D721Med (cell line): ENCODE measurements around the gene OR2A7.
"Not testable (repeated sequence)": the region's sequence is repeated elsewhere in the genome, so short reads cannot be mapped to it uniquely, and the experiment has no call there.

Experiments
- DNase-seq: peaks from one replicate; pipeline ENCODE4 v3.0.0; 2011; ENCODE audit warnings: low spot score; ENCODE audit not compliant: insufficient read length
- FAIRE-seq: peaks from 2 replicates; lab custom pipeline; 2011; peaks lifted over from hg19 to GRCh38; lab: Jason Lieb, UNC

OR2A7 gene, protein sequence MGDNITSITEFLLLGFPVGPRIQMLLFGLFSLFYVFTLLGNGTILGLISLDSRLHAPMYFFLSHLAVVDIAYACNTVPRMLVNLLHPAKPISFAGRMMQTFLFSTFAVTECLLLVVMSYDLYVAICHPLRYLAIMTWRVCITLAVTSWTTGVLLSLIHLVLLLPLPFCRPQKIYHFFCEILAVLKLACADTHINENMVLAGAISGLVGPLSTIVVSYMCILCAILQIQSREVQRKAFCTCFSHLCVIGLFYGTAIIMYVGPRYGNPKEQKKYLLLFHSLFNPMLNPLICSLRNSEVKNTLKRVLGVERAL

DNA sequence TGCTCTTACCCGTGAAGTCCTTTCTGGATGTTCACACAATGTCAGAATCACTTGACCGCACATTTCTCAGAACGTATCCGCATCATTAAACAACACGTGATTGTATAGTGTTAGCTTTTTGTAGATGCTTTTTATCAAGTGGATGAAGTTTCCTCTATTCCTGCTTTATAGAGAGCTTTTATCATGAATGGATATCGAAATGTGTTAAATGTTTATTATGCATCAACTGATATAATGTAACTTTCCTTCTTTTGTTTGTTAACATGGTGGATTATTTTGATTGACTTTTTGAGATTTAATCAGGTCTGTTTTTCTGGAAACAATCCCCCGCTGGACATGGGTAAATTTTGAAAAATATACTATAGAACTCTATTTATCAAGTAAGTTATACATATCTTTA is at the start of gene OR2A7:
Gene OR2A7 (minus strand): TSS at position 101 of the 400 bp plus-strand sequence. CDS start 5,164 bp downstream, outside the sequence.
- not testable (repeated sequence) for FAIRE-seq, DNase-seq

DNA sequence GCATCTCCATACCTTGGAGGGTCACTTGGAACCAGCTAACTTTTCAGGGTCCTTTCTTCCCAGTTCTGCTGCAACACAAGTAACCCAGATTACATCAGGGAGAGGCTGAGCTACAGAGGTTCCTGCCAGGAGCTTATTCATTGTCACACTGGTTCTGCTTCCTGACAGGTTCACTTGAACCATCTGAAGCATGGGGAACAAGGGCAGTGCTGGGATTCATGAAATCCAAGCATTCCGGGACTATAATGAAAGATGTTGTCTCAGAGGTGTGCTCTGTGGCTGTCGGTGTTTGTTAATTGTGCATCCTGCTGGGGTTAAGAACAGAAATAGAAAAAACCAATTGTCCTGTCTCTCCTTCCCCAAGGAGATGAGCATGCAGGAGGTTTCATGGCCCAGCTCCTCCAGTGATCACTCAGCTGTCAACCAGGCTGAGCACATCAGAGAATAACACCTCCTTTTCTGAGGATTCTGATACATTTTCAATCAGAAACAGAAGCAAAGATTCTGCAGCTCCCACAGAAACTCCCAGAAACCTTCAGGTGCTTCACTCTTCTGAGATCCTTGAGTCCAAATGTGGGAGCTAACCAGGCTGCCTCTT is 47.4 kb upstream of the OR2A7 start, which contains the start of gene OR2A1:
Gene OR2A1 (plus strand): TSS at position 548 of the 598 bp plus-strand sequence. CDS start 5,706 bp downstream, outside the sequence.
- not testable (repeated sequence) for DNase-seq, FAIRE-seq

DNA sequence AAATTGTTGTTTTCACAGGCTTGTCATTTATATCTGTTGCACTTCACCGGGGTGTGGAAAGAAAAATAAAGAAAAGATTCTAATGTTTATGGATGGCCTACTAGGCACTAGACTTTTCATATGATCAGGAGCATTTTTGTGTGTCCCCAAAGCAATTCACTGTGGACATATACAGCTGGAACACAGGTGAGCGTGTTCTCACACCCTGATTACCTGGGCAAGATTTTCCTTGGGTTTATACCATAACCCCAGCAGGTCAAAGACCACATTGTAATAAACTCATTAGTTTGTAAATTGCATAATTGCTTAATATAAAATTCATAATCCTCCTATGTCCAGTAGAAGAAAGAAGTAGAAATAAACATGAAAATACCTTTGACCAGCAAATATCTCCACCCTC is 46.6 kb upstream of the OR2A7 start:
- FAIRE-seq, DNase-seq: not testable (repeated sequence)

DNA sequence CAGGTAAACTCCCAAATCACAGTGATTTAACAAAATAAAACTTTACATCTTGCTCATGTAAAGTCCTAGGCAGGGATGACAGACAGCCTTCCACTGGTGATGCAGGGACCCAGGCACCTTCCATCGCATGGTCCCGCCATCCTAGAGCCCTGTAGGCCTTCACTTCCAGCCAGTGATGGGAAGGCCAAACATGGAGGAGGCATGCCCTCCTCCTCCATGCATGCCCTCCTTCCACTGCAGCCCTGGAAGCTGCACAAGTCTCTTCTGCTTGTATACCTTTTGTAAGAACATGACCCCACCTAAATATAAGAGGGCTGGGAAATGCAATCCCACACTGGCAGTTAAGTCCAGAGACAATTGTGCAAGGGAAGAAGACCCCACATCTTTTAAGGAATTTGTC is 45.1 kb upstream of the OR2A7 start:
- DNase-seq, FAIRE-seq: not testable (repeated sequence)

DNA sequence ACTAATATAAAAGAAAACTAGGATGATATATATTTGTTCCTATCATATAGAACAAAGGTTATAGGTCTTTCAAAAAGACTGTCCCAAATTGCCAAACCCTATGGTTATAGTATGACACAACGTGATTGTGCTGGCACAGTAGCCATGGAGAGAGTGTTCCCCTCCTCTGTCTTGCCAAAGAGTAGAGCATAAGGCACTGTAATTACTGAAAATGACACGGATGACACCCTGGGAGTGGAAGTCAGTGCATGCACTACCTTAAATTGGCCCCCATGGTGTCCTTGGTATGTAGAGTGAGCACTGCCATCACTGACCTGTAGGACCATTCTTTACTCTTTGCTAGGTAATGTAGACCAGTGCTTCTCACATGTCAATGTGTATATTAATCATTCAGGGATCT is 40.6 kb upstream of the OR2A7 start:
- DNase-seq, FAIRE-seq: not testable (repeated sequence)

DNA sequence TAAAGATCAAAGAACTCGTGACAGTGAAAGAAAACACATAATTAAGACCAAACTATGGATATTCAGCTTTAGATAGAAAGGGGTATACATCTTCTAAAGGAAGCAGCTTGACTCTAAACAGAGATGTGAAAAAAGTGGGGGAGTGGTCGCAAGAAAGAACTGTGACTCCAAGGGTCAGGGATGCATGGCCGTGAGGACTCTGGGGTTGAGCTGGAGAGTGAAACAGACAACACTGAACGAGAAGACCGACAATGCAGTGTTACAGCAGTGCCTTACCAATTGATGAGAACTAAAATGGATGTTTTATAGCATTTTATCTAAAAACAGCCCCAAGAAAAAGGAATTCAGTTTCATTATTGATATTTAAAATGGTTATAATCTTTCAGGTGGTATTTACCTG is 39.0 kb upstream of the OR2A7 start:
- not testable (repeated sequence) for FAIRE-seq, DNase-seq

DNA sequence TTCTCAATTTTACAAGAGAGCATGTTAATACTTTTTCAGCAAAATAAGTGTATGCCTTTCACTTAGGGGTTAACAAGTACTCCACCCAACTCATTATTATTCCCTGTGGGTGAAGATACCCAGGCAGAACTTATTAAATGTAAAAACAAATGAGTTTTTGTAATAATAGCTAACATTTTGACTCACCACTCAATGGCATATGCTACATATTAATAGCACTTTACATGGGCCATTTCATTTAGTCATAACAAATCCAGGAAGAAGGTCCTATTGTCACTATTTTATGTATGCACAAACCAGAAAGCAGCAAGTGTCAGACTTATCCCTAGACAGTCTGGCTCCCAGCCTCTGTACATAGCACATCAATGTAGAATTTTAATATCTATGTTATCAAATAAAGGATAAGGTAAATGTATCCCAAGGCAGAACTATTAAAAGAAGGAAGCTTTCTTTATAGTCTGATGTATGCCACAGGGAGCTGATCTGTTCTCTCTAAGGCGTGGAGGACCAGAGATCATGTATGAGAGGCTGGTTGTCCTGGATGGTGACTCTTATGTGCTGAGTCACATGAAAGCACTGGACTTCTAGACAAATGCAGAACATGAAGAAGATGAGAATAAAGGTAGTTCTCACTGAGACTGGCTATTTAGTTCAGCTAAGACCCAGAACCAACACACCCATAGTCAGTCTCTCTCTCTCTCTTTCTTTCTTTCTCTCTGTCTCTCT is 38.1 kb upstream of the OR2A7 start:
- not testable (repeated sequence) for DNase-seq, FAIRE-seq

DNA sequence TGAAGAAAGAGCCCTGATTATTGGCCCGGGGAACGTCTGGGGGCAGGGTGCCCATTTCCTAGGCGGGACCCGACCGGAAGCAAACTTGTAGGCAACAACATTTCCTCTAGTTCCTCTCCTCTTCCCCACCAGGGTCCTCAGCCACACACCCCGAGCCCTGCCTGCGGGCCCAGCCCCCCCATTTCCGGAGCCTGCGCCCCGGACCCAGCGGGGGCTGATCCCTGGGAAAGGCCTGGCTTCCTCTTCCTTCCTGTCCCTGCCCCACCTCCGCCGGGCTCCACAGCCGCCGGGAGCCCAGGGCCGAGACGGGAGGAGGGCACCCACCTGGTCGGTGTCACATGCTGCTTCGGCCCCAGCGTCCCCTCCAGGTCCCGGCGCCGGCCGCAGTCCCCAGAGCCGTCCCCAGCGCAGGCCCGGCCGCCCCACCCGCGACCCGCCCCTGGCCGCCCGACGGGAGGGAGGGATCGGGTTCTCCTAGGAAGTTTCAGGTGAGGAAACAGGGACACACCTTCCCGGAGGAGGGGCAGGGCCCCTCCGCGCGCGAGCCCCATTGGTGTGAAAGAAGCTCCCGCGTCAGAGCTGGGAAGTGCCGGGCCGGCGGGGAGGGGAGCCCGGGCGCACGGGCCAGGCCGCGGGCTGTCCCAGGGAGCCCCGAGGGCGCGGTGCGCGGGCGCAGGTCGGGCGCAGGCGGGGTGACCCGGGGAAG is 29.4 kb upstream of the OR2A7 start:
- not testable (repeated sequence) for FAIRE-seq, DNase-seq

DNA sequence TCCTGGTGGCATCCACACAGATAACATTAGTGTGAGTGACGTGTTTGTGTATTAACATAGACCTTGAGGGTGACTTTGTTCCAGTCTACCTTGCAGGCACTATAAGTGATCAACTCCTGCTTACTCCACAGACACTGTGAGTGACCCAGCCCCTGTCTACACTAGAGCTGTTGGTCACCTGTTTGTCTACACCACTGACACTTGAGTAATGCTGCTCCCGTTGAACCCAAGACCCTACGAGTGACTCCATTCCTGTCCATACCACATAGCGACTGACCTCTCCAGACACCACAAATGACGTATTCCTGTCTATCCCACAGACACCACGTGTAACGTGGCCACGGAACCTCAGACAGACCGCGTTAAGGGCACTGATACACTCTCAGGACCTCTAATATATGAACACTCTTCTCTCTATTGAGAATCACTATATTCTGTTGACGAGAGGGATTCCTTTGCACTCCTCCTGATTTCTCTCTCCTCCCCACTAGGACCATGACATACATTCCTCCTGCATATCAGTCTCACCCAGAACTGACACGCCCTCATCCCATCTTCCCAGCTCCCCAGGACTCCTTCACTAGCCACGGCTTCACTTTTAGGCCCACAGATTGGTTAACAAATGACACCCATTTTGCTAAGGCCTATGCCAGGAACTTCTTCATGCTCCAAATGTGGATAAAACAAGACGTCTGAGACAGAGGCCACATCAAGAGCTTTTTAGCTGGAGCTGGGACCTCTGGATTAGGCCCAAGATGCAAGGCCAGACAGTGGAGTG is 28.0 kb upstream of the OR2A7 start:
- not testable (repeated sequence) for FAIRE-seq, DNase-seq

DNA sequence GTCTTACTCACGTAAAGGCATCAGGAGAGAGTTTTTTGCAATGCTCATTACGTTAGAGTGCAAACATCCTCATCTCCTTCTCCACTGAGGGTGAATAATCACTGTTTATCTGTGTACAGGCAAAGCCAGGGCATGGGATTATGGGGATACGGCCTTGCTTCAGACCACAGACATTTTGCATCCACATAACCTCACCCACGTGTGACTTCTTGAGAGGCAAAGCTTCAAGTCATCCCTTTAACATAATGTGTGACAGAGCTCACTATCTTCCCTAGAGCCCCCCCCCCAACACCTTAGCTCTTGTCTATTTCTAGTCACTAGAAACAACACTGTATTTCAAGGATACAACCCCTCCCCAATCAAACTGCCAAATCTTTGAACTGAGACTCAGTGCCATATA is 27.0 kb upstream of the OR2A7 start:
- DNase-seq, FAIRE-seq: not testable (repeated sequence)

DNA sequence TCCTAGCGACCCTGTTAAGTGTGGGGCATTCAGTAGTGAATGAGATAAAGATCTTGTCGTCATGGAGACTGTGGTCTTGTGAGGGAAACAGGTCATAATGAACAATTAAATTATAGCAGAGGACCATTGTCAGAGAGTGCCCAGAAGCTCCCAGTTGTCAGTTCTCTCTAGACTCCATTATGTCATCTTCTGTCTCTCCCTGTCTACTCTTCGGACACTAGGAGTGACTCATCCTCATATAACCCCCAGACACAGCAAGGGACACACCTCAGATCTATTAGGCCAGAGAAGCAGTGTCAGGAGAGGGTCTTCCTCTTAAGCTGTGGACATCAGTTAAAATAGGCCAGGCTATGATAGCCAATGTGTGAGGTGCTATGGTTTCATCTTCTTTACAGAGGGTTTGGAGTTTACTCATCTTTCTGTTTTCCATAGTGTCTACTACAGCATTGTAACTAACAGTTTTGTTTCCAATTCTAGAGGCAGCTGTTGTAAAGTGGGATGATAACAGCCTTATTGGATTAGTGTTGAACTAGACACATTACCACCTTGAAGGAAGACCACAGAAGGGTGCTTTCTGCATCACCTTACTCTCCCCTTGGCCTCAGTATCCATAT is 22.7 kb upstream of the OR2A7 start:
- DNase-seq, FAIRE-seq: not testable (repeated sequence)

DNA sequence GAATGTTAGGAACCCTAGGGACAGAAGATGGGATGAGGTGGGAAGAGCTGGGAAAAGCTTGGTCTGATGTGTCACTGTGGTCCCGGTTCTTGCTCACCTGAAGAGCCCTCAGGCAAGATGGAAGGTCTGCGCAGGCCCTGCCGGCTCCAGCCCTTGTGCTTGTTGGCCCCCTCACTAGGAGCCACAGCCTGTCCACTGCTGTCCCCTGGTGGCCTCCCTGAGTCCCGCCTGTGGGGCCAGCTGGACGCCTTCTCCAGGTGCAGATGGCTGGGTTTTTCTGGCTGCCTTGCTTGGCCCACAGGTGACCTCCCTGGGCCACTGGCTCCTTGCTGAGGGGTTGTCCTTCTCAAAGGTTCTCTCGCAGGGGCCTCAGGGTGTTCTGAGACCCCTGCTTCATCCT is 19.1 kb upstream of the OR2A7 start:
- DNase-seq, FAIRE-seq: not testable (repeated sequence)

DNA sequence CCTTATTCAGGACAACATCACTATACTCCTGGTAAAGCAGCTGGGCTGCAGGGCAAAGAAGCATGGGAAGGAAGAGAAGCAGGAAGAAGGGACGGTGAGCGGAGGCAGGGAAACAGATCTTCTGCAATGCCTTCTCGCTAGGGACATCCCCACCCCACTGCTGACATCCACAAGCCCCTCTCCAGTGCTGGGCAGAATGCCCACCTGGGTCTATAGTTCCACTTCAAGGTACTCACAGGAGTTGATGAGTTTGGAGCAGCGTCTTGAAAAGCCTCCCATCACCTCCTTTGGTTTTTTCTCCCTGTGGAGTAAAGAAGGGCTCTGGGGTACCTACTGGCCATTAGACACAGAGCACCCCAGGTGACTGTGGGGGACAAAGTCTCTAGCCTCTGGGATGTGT is 17.9 kb upstream of the OR2A7 start:
- not testable (repeated sequence) for FAIRE-seq, DNase-seq

DNA sequence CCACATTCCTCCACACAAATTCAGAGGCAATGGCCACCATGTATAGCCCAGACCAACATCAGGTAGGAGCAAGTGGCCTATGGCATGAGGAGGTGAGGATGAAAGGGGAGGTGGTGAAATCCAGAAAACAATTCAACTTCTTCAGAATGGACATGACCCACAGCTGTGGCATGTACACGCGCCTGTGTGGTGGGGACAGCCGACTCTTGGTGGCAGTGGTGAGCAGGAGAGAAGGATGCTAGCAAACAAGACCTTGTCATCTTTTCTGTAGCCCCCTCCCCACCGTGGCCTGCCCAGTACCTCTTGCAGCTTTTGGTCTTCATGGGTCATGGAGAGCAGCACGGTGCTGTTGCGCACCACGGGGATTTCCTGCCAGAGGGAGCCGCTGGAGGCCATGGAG is 17.4 kb upstream of the OR2A7 start:
- not testable (repeated sequence) for FAIRE-seq, DNase-seq

DNA sequence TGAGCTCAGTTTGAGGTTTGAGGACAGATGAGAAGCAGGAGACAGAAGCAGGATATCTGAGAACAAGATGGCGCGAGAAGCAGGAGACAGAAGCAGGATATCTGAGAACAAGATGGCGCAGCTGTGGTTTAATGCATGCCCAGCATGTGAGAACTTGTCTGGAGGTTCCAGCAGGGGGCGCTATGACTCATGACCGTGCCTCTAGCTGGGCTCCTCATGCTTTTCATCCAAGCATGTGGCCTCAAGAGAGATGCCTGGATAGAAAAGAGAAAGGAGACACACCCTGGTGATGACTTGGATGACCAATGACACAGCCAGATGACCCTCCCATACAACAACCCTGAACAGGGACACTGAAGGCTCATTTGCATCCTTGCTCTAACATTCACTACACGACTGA is 15.4 kb upstream of the OR2A7 start:
- not testable (repeated sequence) for DNase-seq, FAIRE-seq

DNA sequence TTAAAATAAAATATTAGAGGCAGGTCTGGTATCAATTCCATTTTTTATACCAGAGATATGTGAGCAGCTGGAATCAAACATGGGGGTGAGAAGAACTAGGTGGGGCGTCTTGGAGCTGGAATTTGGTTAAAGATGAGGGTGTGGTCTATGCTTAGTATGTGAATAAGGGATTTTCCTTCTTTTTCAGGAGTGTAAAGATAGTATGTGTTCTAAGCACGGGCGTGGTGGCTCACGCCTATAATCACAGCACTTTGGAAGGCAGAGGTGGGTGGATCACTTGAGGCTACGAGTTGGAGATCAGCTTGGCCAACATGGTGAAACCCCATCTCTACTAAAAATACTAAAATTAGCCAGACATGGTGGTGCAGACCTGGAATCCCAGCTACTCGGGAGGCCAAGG is 10.7 kb upstream of the OR2A7 start:
- FAIRE-seq, DNase-seq: not testable (repeated sequence)

DNA sequence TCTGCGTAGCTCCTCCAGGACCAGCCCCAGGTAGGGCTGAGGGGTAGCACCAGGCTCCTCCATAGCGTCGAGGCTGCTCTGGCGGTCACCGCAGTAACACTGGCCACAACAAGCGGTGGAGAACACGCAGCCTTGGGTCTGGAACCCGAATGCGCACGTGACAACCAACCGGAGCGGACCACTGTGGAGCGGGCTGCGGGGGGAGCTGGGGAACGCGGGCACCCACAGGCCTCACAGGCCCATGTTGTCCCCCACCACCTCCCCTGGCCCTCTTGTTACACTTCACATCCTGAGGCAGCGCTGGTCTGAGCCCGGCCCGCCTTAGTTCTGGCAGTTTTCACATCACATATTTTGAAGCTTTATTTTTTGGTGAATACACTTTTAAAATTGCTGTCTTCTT is 4.6 kb upstream of the OR2A7 start, which contains the start of gene CTAGE8:
Gene CTAGE8 (minus strand): TSS at position 101 of the 400 bp plus-strand sequence. CDS start 38 bp downstream, at position 63.
- not testable (repeated sequence) for DNase-seq, FAIRE-seq

DNA sequence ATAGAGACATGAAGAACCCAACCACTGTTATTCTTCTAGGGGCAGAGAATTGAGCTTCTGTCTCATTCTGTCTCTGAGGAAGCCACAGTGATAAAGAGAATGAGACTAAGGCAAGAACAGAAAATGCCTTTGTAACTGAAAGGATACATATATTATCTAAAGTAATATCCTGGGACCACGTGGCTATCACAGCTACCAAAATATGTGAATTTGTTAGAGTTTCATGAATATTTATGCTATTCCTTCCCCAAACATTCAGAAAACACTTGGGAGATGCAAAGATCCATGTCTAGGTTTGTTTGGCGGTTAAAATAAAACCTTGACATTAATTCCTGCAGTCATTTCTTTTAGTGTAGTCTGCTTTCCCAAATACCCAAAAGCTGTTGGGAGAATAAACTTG is 2.5 kb downstream of the OR2A7 start:
- not testable (repeated sequence) for DNase-seq, FAIRE-seq
